BLaER1 (cell line): ENCODE measurements around the gene HDAC4.

ENCODE experiments used
- H3K27ac ChIP-seq: shearing (Covaris generic); formaldehyde crosslinking; 2 replicates; pipeline ENCODE4 v1.8.1; 2022
- H3K27me3 ChIP-seq: shearing (Covaris generic); formaldehyde crosslinking; 2 replicates; pipeline ENCODE4 v1.8.1; 2022
- H3K36me3 ChIP-seq: shearing (Covaris generic); formaldehyde crosslinking; 2 replicates; pipeline ENCODE4 v1.8.1; 2022
- H3K4me1 ChIP-seq: shearing (Covaris generic); formaldehyde crosslinking; 2 replicates; pipeline ENCODE4 v1.8.1; 2022
- H3K4me2 ChIP-seq: shearing (Covaris generic); formaldehyde crosslinking; 2 replicates; pipeline ENCODE4 v1.8.1; 2022
- H3K4me3 ChIP-seq: shearing (Covaris generic); formaldehyde crosslinking; 2 replicates; pipeline ENCODE4 v1.8.1; 2022
- H3K9ac ChIP-seq: shearing (Covaris generic); formaldehyde crosslinking; 2 replicates; pipeline ENCODE4 v1.8.1; 2022
- H3K9me3 ChIP-seq: shearing (Covaris generic); formaldehyde crosslinking; 2 replicates; pipeline ENCODE4 v1.8.1; 2022
- H4K20me1 ChIP-seq: shearing (Covaris generic); formaldehyde crosslinking; 2 replicates; pipeline ENCODE4 v1.8.1; 2022
- Cebpa-rat ChIP-seq: shearing (Covaris generic); IDR thresholded peaks from 2 replicates; pipeline ENCODE4 v1.8.1; 2022

HDAC4 gene

GRCh38 chr2:239273280-239274234 lies 127.3 kb downstream of the HDAC4 start:
- H3K9ac ChIP-seq = no peak overlapping the region
- H3K27ac ChIP-seq = no peak overlapping the region
- no peaks in the 10 kb centered on the region for H3K36me3 ChIP-seq
- H3K9me3 ChIP-seq = no peaks in the 10 kb centered on the region
- H3K4me1 ChIP-seq = peaks cover 98% of the 10 kb centered on the region
- peaks cover 100% of the 10 kb centered on the region for H4K20me1 ChIP-seq
- H3K4me3 ChIP-seq = no peak overlapping the region
- no peak for TF ChIP-seq Cebpa-rat
- peak overlapping the region; percentile 82 for H3K4me2 ChIP-seq
- H3K27me3 ChIP-seq = no peaks in the 10 kb centered on the region

GRCh38 chr2:239272626-239273025 lies 128.2 kb downstream of the HDAC4 start:
- Histone ChIP-seq H3K4me3 (no peak overlapping the region), H3K27ac (no peak overlapping the region), H3K36me3 (no peaks in the 10 kb centered on the region), H3K9me3 (no peaks in the 10 kb centered on the region), H3K4me1 (peaks cover 98% of the 10 kb centered on the region), H3K27me3 (no peaks in the 10 kb centered on the region), H4K20me1 (peaks cover 100% of the 10 kb centered on the region), H3K9ac (no peak overlapping the region), H3K4me2 (peak overlapping the region; percentile 82)
- no peak for TF ChIP-seq Cebpa-rat

GRCh38 chr2:239271882-239272281 lies 128.9 kb downstream of the HDAC4 start:
- Histone ChIP-seq H3K4me2 (peak overlapping the region; percentile 99; the same call in 1 of the 2 replicates), H4K20me1 (peaks cover 100% of the 10 kb centered on the region), H3K36me3 (no peaks in the 10 kb centered on the region), H3K9me3 (no peaks in the 10 kb centered on the region), H3K27me3 (no peaks in the 10 kb centered on the region), H3K4me3 (no peak overlapping the region), H3K9ac (no peak overlapping the region), H3K4me1 (peaks cover 98% of the 10 kb centered on the region), H3K27ac (no peak overlapping the region)
- no peak for TF ChIP-seq Cebpa-rat

- H3K4me1 ChIP-seq = peaks cover 98% of the 10 kb centered on the region
- no peaks in the 10 kb centered on the region for H3K9me3 ChIP-seq
- H3K27me3 ChIP-seq = no peaks in the 10 kb centered on the region
- peaks cover 100% of the 10 kb centered on the region for H4K20me1 ChIP-seq
- H3K4me2 ChIP-seq = peak overlapping the region; percentile 99; the same call in 1 of the 2 replicates
- no peak overlapping the region for H3K27ac ChIP-seq
- no peaks in the 10 kb centered on the region for H3K36me3 ChIP-seq
- no peak overlapping the region for H3K9ac ChIP-seq
- TF ChIP-seq Cebpa-rat = no peak
- H3K4me3 ChIP-seq = no peak overlapping the region
These were observed 129.3 kb downstream of the HDAC4 start for GRCh38 chr2:239271471-239271870.

GRCh38 chr2:239269916-239270315 lies 130.9 kb downstream of the HDAC4 start:
- no peak overlapping the region for H3K27ac ChIP-seq
- no peaks in the 10 kb centered on the region for H3K27me3 ChIP-seq
- TF ChIP-seq Cebpa-rat = no peak
- H3K9me3 ChIP-seq = no peaks in the 10 kb centered on the region
- no peaks in the 10 kb centered on the region for H3K36me3 ChIP-seq
- peaks cover 98% of the 10 kb centered on the region for H3K4me1 ChIP-seq
- peak overlapping the region; percentile 99 for H3K4me2 ChIP-seq
- peaks cover 100% of the 10 kb centered on the region for H4K20me1 ChIP-seq
- no peak overlapping the region for H3K4me3 ChIP-seq
- no peak overlapping the region for H3K9ac ChIP-seq

- no peak overlapping the region for H3K27ac ChIP-seq
- H4K20me1 ChIP-seq = peaks cover 100% of the 10 kb centered on the region
- no peaks in the 10 kb centered on the region for H3K9me3 ChIP-seq
- H3K4me1 ChIP-seq = peaks cover 98% of the 10 kb centered on the region
- H3K4me3 ChIP-seq = no peak overlapping the region
- no peak overlapping the region for H3K9ac ChIP-seq
- H3K27me3 ChIP-seq = no peaks in the 10 kb centered on the region
- peak overlapping the region; percentile 99 for H3K4me2 ChIP-seq
- H3K36me3 ChIP-seq = no peaks in the 10 kb centered on the region
- no peak for TF ChIP-seq Cebpa-rat
These were observed 131.5 kb downstream of the HDAC4 start for GRCh38 chr2:239269173-239269885.

- H3K9ac ChIP-seq = no peak overlapping the region
- TF ChIP-seq Cebpa-rat = no peak
- H4K20me1 ChIP-seq = peaks cover 100% of the 10 kb centered on the region
- H3K27me3 ChIP-seq = no peaks in the 10 kb centered on the region
- H3K4me2 ChIP-seq = peak overlapping the region; percentile 99
- no peaks in the 10 kb centered on the region for H3K36me3 ChIP-seq
- peaks cover 98% of the 10 kb centered on the region for H3K4me1 ChIP-seq
- no peak overlapping the region for H3K27ac ChIP-seq
- no peak overlapping the region for H3K4me3 ChIP-seq
- no peaks in the 10 kb centered on the region for H3K9me3 ChIP-seq
These were observed 132.3 kb downstream of the HDAC4 start for GRCh38 chr2:239268549-239268948.

GRCh38 chr2:239268082-239268481 lies 132.7 kb downstream of the HDAC4 start:
- TF ChIP-seq Cebpa-rat = no peak
- H3K9ac ChIP-seq = no peak overlapping the region
- H3K27ac ChIP-seq = no peak overlapping the region
- H3K4me3 ChIP-seq = no peak overlapping the region
- H3K4me2 ChIP-seq = peak overlapping the region; percentile 99
- no peaks in the 10 kb centered on the region for H3K9me3 ChIP-seq
- peaks cover 98% of the 10 kb centered on the region for H3K4me1 ChIP-seq
- H3K36me3 ChIP-seq = no peaks in the 10 kb centered on the region
- no peaks in the 10 kb centered on the region for H3K27me3 ChIP-seq
- H4K20me1 ChIP-seq = peaks cover 99% of the 10 kb centered on the region

- H4K20me1 ChIP-seq = peaks cover 97% of the 10 kb centered on the region
- peak overlapping the region; percentile 92 for H3K27ac ChIP-seq
- peak overlapping the region; percentile 58 for H3K4me3 ChIP-seq
- peak overlapping the region; percentile 66 for H3K9ac ChIP-seq
- no peaks in the 10 kb centered on the region for H3K9me3 ChIP-seq
- H3K36me3 ChIP-seq = no peaks in the 10 kb centered on the region
- peak overlapping the region; percentile 99 for H3K4me2 ChIP-seq
- H3K4me1 ChIP-seq = peaks cover 97% of the 10 kb centered on the region
- TF ChIP-seq Cebpa-rat = no peak
- H3K27me3 ChIP-seq = no peaks in the 10 kb centered on the region
These were observed 133.4 kb downstream of the HDAC4 start for GRCh38 chr2:239267288-239267951.
